ENCODE data around the gene MAP7D2.
A peak's percentile ranks its signal among the peaks of the same experiment; 100 is the strongest.

MAP7D2 gene

DNA sequence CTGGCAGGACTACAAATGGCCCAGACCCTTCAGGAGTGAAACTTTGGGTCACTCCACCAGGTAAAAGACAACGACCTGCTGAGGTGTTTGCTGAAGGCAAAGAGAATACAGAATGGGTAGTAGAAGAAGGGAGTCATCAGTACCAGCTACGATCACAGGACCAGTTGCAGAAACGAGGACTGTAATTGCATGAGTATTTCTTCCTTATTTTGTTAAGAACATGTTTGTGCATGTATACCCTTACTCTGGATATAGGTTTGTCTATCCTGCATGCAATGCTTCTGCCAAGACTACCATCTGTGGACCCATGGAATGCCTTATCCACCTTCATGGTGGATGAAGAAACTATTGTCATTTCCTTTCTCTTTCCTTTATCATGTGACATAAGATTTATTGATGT, 77.7 kb downstream of the MAP7D2 start:
- DNase-seq (ENCODE audit: low read depth) = no peak

DNA sequence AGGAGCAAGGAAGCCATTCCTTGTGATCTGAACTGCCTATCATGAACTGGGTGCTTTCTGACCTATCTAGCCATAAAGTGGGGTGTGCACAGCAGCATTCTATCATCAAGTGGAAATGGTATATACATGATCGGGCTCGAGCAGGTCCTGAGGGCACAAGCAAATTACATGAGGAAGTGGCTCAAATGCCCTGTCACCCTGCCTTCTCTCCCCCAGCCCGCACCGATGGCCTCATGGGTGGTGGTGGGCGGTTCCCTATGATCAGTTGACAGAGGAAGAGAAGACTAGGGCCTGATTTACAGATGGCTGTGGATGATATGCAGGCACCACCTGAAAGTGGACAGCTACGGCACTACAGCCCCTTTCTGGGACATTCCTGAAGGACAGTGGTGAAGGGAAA, 79.5 kb downstream of the MAP7D2 start:
- no peak for DNase-seq (ENCODE audit: low read depth)

GRCh38 chrX:20032201-20032600, 84.5 kb downstream of the MAP7D2 start:
- no peak for DNase-seq (ENCODE audit: low read depth)

- no peak for DNase-seq (ENCODE audit: low read depth)
Observed at GRCh38 chrX:20029728-20030127, 87.0 kb downstream of the MAP7D2 start.

DNA sequence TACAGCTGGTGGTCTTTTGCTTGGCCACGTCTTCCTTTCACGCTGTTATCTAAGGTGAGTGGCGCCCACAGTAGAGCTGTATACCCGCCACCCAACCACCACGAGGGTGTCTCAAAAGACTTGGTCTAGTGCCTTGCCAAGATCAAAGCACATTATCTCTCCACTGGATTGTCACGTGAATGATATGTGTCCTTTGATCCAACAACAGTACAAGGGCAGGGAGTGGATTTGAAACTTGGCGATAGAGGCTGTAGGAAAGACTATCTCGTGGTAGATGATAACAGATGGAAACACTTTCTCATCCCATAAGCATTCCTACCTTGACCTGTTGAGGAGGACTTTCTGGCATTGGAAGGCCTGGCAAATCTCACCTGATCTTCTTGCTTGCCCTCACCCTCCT, 88.1 kb downstream of the MAP7D2 start:
- DNase-seq (ENCODE audit: low read depth) = no peak

GRCh38 chrX:20026278-20026677, 90.4 kb downstream of the MAP7D2 start:
- DNase-seq (ENCODE audit: low read depth) = no peak

DNA sequence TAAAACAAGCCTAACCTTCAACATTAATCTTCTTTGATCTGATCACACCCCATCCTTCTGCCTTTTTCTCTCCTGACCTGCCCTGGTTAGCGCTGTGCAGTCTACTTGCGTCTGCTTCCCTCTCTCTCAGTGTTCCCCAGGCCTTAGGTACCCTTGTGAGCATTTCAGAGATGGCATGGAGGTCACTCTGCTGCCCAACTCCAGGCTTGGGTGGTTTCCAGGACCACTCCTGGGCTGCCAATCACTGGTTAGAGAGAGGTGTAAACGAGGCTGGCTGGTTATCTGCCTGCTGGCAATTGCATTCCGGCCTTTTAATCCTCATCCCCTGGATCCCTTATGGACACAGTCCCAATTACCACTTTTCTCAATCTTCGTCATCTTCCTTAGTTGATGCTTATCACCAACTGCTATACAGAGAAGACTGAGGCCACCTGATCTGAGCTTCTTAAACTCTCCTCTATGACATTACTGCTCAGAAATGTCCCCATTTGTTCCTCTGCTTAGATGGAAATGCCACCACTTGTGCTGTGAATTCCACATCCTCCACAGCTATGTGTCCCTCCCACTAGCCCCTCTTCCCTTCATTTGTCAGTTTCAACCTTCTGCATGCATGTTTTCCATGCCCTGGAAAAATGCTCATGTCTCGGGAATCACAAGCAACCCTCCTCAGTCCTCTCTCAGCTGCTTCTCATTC, 96.9 kb downstream of the MAP7D2 start:
- DNase-seq (ENCODE audit: low read depth) = no peak

GRCh38 chrX:20016616-20016945, 100.1 kb downstream of the MAP7D2 start:
- no peak for DNase-seq (ENCODE audit: low read depth)

- DNase-seq (ENCODE audit: low read depth) = no peak
Observed at GRCh38 chrX:20015945-20016615, 100.6 kb downstream of the MAP7D2 start.

- DNase-seq (ENCODE audit: low read depth) = no peak
Observed at GRCh38 chrX:20015422-20015821, 101.3 kb downstream of the MAP7D2 start.

DNA sequence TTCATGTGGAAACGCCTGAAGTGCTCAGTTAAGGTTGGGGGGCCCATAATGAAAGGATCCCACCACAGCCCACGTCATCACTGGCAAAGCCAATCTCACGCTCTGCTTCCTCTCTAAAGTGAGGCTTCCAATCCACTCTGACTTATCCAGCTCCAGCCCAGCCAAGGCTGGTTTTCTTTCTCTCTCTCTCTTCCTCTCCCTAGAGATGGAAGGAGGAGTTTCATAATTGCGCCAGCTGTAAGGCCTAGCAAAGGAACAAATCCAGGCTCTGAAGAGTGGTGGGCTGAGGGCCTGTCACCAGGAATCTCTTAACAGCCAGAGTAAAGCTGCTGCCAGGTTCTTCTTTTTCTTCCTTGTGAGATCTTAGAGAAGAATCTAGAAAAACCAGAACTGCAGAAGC, 105.1 kb downstream of the MAP7D2 start:
- no peak for DNase-seq (ENCODE audit: low read depth)

GRCh38 chrX:20007962-20008622, 108.6 kb downstream of the MAP7D2 start:
- no peak for DNase-seq (ENCODE audit: low read depth)

DNA sequence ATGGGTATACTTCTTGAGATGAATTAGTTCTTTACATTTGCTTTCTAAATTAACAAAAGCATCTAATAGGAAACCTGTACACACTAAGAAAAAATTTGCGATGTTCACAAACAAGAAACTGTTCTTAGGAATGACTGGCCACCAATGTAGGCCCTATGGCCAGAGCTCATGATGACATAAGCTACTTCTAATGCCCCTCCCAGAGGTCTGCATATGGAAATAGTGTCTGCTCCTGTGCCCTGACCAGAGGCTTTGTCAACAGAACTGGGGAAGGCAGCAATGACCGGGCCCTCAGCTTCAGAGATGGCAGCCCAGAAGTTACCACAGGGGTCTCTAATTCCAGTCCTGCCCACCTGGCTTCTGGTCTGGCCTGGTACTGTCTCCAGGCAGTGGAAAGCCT, 110.8 kb downstream of the MAP7D2 start:
- DNase-seq (ENCODE audit: low read depth) = no peak

DNA sequence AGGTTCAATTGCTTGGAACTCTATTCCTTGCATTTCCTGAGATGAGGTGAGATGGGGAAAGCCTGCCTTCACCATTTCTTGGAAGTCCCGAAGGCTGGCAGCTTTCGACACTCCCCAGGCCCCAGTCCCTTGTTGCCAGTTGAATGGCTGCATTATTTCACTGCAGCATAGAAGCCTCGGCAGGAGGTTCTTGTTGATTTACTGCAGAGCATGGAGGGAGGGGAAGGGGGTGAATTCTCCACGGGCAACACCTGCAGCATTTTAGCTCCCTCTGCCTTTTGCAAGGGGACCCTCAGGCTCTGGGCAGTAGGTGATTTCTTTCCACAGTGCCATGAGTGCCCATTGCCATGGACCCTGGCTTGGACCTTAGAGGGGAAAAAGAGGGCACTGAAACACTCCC, 115.1 kb downstream of the MAP7D2 start:
- no peak for DNase-seq (ENCODE audit: low read depth)

- no peak for DNase-seq (ENCODE audit: low read depth)
Observed at GRCh38 chrX:19991350-19991718, 125.4 kb downstream of the MAP7D2 start.

DNA sequence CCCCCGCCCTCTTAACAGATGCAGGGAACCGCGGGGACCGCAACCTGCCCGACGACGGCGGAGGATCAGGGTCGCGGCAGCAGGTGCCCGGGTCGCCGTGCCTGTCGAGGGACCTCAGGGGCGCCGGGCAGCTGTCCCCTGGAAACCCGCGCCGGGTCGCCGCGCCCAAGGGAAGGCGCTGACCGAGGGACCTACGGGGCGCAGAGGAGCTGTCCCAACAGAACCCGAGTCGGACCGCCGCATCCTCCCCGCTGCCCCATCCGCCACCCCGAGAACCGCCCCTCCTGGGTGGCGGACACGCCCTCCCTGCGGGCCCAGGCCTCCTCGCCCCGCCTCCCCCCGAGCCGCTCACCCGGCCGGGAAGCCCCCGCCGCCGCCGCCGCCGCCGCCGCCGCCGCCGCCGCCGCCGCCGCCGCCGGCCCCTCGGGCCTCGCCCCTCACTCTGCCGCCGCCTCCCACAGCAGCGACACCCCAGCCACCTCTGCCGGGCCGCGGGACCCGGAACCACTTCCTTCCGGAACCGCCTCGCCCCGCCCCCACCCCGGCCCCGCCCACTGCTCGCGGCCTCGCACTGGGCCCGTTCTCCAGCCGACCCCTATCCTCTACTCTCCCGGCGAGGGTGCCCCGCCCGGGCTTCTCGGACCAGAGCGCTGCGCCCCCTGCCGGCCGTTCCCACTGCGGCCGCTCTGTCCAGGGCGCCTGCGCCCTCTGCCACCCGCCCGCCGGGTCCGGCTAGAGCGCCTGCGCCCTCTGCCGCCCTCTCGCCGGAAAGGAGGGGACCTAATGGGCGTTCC, 126.0 kb downstream of the MAP7D2 start, which contains the start of gene BCLAF3:
BCLAF3 (minus strand) TSS at position 506 of the 794 bp plus-strand sequence. CDS start 20,797 bp downstream, outside the sequence.
- peak; percentile 67 for DNase-seq (ENCODE audit: low read depth)

DNA sequence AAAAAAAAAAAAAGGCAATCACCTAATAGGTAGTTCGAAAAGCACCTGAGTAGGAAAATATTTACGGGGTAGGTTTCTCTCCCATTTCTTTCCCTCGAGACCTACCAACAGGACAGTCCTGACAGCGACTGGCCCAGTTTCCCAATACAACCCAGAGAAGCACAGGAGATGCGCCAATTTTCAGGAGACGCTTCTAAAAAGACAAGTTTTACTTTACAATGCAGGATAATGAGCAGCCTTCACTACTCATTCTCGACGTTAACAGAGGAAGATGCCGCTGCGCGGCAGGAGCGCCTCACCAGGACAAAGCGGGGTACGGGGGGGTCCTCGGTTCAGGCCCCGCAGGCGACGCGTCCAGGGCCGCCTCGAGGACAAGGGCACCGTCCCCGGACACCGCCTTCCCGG, 126.6 kb downstream of the MAP7D2 start:
- DNase-seq (ENCODE audit: low read depth) = peak; percentile 2

DNA sequence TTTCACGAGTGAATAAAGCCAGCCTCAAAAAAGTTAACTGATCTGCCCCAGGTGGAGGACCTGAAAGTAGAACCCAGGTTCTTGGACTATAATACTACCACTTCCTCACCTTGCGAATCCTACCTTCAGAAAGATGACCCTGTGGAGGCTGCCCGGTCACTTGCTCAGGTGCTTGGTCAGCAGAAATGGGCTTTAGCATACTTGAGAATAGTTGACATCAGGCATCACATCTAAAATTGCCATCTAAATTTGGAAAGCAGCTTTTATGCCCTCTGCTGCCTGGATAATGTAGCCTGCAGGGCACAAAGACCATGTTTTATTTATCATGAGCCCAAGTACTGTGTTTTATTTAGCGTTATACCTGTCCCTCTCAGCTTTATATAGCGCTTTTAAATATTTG, 128.9 kb downstream of the MAP7D2 start:
- DNase-seq (ENCODE audit: low read depth) = no peak

DNA sequence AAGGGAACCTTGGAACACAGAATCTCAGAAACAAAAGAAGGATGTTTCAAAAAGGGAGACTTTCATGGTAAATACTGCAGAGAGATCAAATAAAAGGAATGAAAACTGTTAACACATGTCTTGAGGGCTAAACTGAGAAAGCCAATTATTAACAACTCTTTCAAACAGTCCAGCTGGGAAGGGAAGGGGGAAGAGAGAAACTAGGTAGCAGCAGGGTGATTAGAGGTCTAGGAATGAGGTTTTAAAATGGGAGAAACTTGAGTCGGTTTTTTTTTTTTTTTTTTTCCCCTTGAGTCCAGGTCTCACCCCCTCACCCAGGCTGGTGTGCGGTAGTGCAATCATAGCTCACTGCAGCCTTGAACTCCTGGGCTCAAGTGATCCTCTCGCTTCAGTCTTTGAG, 130.2 kb downstream of the MAP7D2 start:
- no peak for DNase-seq (ENCODE audit: low read depth)

DNA sequence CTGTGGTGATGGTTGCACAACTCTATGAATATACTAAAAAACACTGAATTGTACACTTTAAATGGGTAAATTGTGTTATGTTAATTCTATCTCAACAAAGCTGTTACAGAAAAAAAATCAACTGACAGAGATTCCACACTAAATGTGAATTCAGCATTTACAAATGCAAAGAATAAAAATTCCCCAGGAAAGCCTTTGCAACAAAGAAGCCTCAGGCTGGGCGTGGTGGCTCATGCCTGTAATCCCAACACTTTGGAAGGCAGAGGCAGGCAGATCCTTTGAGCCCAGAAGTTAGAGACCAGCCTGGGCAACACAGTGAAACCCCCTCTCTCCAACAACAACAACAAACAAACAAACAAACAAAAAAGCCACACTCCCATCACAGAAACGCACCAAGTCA, 134.8 kb downstream of the MAP7D2 start:
- DNase-seq (ENCODE audit: low read depth) = no peak

- no peak for DNase-seq (ENCODE audit: low read depth)
Observed at GRCh38 chrX:19975845-19976244, 140.9 kb downstream of the MAP7D2 start.

DNA sequence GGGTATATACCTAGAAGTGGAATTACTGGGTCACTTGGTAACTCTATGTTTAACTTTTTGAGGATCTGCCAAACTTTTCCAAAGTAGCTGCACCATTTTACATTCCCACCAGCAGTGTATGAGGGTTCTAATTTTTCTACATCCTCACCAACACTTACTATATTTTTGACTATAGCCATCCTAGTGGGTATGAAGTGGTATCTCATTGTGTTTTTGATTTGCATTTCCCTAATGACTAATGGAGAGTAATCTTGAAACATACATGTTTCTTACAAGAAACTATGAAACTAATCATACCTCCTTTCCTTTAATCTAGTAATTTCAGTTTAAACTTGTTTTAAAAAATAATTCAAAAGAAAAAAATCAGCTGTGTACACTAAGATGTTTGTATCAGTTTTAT, 143.7 kb downstream of the MAP7D2 start:
- DNase-seq (ENCODE audit: low read depth) = no peak

DNA sequence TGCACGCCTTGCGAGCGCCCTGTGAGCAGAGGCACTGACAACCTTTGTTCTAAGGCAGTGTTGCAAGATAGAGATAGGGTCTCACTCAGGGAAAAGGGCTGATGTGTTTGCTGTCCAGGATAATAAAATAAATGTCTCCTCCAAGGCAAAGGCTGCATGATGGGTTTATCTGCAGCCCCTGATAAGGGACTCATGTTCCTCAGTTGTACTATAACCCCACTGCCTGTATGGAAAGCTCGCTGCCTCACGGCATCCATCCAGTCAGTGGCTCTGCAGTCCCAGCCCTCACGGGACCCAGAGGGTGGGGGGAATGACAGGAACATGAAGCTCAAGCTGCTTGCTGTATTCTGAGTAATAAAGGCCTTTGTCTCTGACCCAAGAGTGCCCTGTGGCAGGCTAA, 148.4 kb downstream of the MAP7D2 start:
- DNase-seq (ENCODE audit: low read depth) = no peak

Data from stimulated activated CD8-positive, alpha-beta memory T cell treated with anti-CD3 and anti-CD28 coated beads, Interleukin-12 subunit alpha, Interleukin-12 subunit beta, amount 100 ng/mL, for 1 hour (primary cell).